Uterus (tissue), 2 donors: Measurements from ENCODE around the gene BRD8.

Experiments used
- CTCF ChIP-seq, 4 experiments: fragments of 200-600 bp in 2 of 4; fragments of 450-650 bp in 2 of 4; sonication (generic) in 2 of 4; IDR thresholded peaks; one replicate each; pipeline ENCODE4 v1.5.1; 2016 to 2019; ENCODE audit warnings: antibody characterized with exemption in 4 of 4, mild to moderate bottlenecking in 2 of 4, moderate library complexity in 1 of 4
- POLR2A ChIP-seq, 2 donors: fragments of 450-650 bp; IDR thresholded peaks; one replicate each; pipeline ENCODE4 v1.6.1; 2016; ENCODE audit warnings: antibody characterized with exemption in 2 of 2, mild to moderate bottlenecking in 1 of 2, moderate library complexity in 1 of 2

GRCh38 chr5:138170299-138170698, 8.1 kb downstream of the BRD8 start:
- TF ChIP-seq CTCF (IDR thresholded peaks at IDR 0.05) (no peak), POLR2A (IDR thresholded peaks at IDR 0.05) (no peak)
